ENCODE measurements around the gene EIF4G3.

EIF4G3 gene

GRCh38 chr1:20840731-20841130 is 336.0 kb downstream of the EIF4G3 start:
- Histone ChIP-seq H3K4me1 (ENCODE audit: insufficient read depth, low read length, severe bottlenecking) (no peaks in the 10 kb centered on the region), H3K79me2 (ENCODE audit: insufficient read depth, low read length) (no peaks in the 10 kb centered on the region), H3K27ac (ENCODE audit: low read depth, low read length, poor library complexity, severe bottlenecking) (no peak overlapping the region), H3K9ac (ENCODE audit: low read length) (no peak overlapping the region), H3K36me3 (ENCODE audit: insufficient read depth, low read length) (peaks cover 37% of the 10 kb centered on the region), H3K4me3 (ENCODE audit: low read depth, low read length, poor library complexity, severe bottlenecking) (no peak overlapping the region), H2AFZ (ENCODE audit: low read length) (no peak overlapping the region), H3K4me2 (ENCODE audit: low read length) (no peak overlapping the region), H3K9me2 (ENCODE audit: low read depth, low read length) (no peaks in the 10 kb centered on the region), H3F3A (ENCODE audit: insufficient read depth, low read length) (no peaks in the 10 kb centered on the region), H3K27me3 (ENCODE audit: insufficient read depth, low read length) (no peaks in the 10 kb centered on the region), H4K20me1 (ENCODE audit: insufficient read depth, low read length) (no peaks in the 10 kb centered on the region), H3K9me3 (ENCODE audit: low read length) (no peaks in the 10 kb centered on the region)
- TF ChIP-seq CTCF (IDR thresholded peaks at IDR 0.05; ENCODE audit: low read length): no peak
- no peak for TF ChIP-seq EZH2 (IDR thresholded peaks at IDR 0.05; ENCODE audit: borderline replicate concordance, low read length)

DNA sequence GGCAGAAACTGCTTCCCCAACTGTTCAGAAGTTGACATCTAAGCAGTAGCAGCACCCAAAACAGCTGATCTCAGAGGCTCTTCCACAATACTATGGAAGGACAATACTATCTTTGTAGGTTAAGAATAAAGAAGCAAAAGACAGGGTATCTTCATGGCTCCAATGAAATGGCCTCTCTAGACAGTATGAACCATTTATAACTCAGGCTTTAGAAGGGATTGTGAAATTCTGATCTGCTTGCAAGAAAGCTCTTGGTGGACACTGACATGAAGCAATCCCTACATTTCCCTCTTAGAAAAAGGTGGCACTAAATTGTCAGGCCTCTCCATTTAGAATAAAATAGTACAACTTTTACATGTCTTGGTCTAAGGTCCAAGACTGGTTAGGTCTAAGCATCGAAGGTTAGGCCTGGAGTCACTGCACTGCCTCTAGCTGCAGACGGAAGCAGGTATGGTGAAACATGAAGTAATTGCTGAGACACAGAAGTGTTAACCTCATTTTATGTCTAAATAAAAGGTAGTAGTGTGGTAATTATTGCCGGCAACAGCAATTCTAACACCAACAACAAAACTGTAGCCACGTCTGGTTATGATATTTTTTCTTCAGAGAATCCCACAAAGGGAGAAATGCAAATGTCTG is 339.0 kb downstream of the EIF4G3 start:
- Histone ChIP-seq H3K36me3 (ENCODE audit: insufficient read depth, low read length) (peaks cover 36% of the 10 kb centered on the region), H3K27me3 (ENCODE audit: insufficient read depth, low read length) (no peaks in the 10 kb centered on the region), H3F3A (ENCODE audit: insufficient read depth, low read length) (no peaks in the 10 kb centered on the region), H2AFZ (ENCODE audit: low read length) (no peak overlapping the region), H3K4me3 (ENCODE audit: low read depth, low read length, poor library complexity, severe bottlenecking) (no peak overlapping the region), H3K9me2 (ENCODE audit: low read depth, low read length) (no peaks in the 10 kb centered on the region), H3K4me2 (ENCODE audit: low read length) (no peak overlapping the region), H3K9ac (ENCODE audit: low read length) (no peak overlapping the region), H3K27ac (ENCODE audit: low read depth, low read length, poor library complexity, severe bottlenecking) (no peak overlapping the region), H3K79me2 (ENCODE audit: insufficient read depth, low read length) (no peaks in the 10 kb centered on the region), H3K9me3 (ENCODE audit: low read length) (0 out of 2 replicates have a peak, but pooled peaks cover 4% of the 10 kb centered on the region), H4K20me1 (ENCODE audit: insufficient read depth, low read length) (no peaks in the 10 kb centered on the region), H3K4me1 (ENCODE audit: insufficient read depth, low read length, severe bottlenecking) (no peaks in the 10 kb centered on the region)
- TF ChIP-seq EZH2 (IDR thresholded peaks at IDR 0.05; ENCODE audit: borderline replicate concordance, low read length): no peak
- no peak for TF ChIP-seq CTCF (IDR thresholded peaks at IDR 0.05; ENCODE audit: low read length)

- Histone ChIP-seq H3K4me1 (ENCODE audit: insufficient read depth, low read length, severe bottlenecking) (no peaks in the 10 kb centered on the region), H2AFZ (ENCODE audit: low read length) (no peak overlapping the region), H3K9me3 (ENCODE audit: low read length) (0 out of 2 replicates have a peak, but pooled peaks cover 4% of the 10 kb centered on the region), H3K9me2 (ENCODE audit: low read depth, low read length) (no peaks in the 10 kb centered on the region), H3K27ac (ENCODE audit: low read depth, low read length, poor library complexity, severe bottlenecking) (no peak overlapping the region), H3K79me2 (ENCODE audit: insufficient read depth, low read length) (no peaks in the 10 kb centered on the region), H3K36me3 (ENCODE audit: insufficient read depth, low read length) (peaks cover 32% of the 10 kb centered on the region), H3K4me2 (ENCODE audit: low read length) (no peak overlapping the region), H3K27me3 (ENCODE audit: insufficient read depth, low read length) (no peaks in the 10 kb centered on the region), H3K4me3 (ENCODE audit: low read depth, low read length, poor library complexity, severe bottlenecking) (no peak overlapping the region), H3F3A (ENCODE audit: insufficient read depth, low read length) (no peaks in the 10 kb centered on the region), H4K20me1 (ENCODE audit: insufficient read depth, low read length) (no peaks in the 10 kb centered on the region), H3K9ac (ENCODE audit: low read length) (no peak overlapping the region)
- TF ChIP-seq EZH2 (IDR thresholded peaks at IDR 0.05; ENCODE audit: borderline replicate concordance, low read length) (no peak), CTCF (IDR thresholded peaks at IDR 0.05; ENCODE audit: low read length) (no peak)
Measured at GRCh38 chr1:20836230-20836629, 340.5 kb downstream of the EIF4G3 start.

Measured in OCI-LY1 (cell line).